CD14-positive monocyte (primary cell): ENCODE measurements around the gene HAUS2. TPM values are rescaled to one million over a fixed set of nuclear protein-coding genes. Genes with fewer than 3 reads are reported as not detected.

Experiments
- DNase-seq, 3 donors: peaks; one replicate each; pipeline ENCODE4 v3.0.0-alpha.2; 2011 to 2022
- H2AFZ ChIP-seq: 2 replicates; pipeline ENCODE4 v1.6.0; 2012; ENCODE audit warnings: mild to moderate bottlenecking, low read depth, low read length, inconsistent platforms; ENCODE audit not compliant: insufficient read depth, poor library complexity, severe bottlenecking
- H3K27ac ChIP-seq, 2 donors: 1 replicate in 1 of 2; 2 replicates in 1 of 2; pipeline ENCODE4 v1.5.1; 2012 to 2013; ENCODE audit warnings: low read length in 2 of 2, control low read depth in 1 of 2, inconsistent platforms in 1 of 2, low read depth in 1 of 2, mild to moderate bottlenecking in 1 of 2
- H3K27me3 ChIP-seq, 2 donors: one replicate each; pipeline versions ENCODE4 v1.6.0 to v1.6.1; 2011 to 2013; ENCODE audit warnings: low read length in 2 of 2; ENCODE audit not compliant: control insufficient read depth in 2 of 2, insufficient read depth in 2 of 2
- H3K36me3 ChIP-seq, 2 donors: replicated peaks in 1 of 2; 1 replicate in 1 of 2; 2 replicates in 1 of 2; pipeline versions ENCODE4 v1.5.1 to v1.6.1; 2012 to 2013; ENCODE audit warnings: low read length in 2 of 2, control low read depth in 1 of 2, inconsistent platforms in 1 of 2, mild to moderate bottlenecking in 1 of 2; ENCODE audit not compliant: insufficient read depth in 2 of 2, control insufficient read depth in 1 of 2
- H3K4me1 ChIP-seq, 2 donors: 1 replicate in 1 of 2; 2 replicates in 1 of 2; pipeline versions ENCODE4 v1.5.1 to v1.6.1; 2012 to 2013; ENCODE audit warnings: low read length in 2 of 2, control low read depth in 1 of 2, inconsistent platforms in 1 of 2, mild to moderate bottlenecking in 1 of 2, moderate library complexity in 1 of 2; ENCODE audit not compliant: insufficient read depth in 2 of 2, control insufficient read depth in 1 of 2
- H3K4me2 ChIP-seq: replicated peaks from 2 replicates; pipeline ENCODE3; 2012; ENCODE audit warnings: low read length, moderate library complexity, mild to moderate bottlenecking; ENCODE audit not compliant: poor library complexity, severe bottlenecking; ENCODE audit errors: extremely low read depth
- H3K4me3 ChIP-seq, 3 experiments: fragments of 200-600 bp in 1 of 3; sonication (generic) in 1 of 3; replicated peaks in 1 of 3; 1 replicate in 2 of 3; 2 replicates in 1 of 3; pipeline ENCODE4 v1.5.1; 2011 to 2013; ENCODE audit warnings: low read length in 3 of 3, mild to moderate bottlenecking in 3 of 3, control low read depth in 2 of 3, low read depth in 2 of 3, inconsistent platforms in 1 of 3, moderate library complexity in 1 of 3
- H3K79me2 ChIP-seq: 2 replicates; pipeline ENCODE4 v1.6.0; 2012; ENCODE audit warnings: mild to moderate bottlenecking, control low read depth, inconsistent platforms, low read length, moderate library complexity; ENCODE audit not compliant: insufficient read depth
- H3K9ac ChIP-seq: 2 replicates; pipeline ENCODE4 v1.6.0; 2017; ENCODE audit warnings: low read length, mild to moderate bottlenecking; ENCODE audit not compliant: insufficient read depth, poor library complexity, severe bottlenecking
- H3K9me3 ChIP-seq, 2 donors: replicated peaks in 1 of 2; 1 replicate in 1 of 2; 2 replicates in 1 of 2; pipeline versions ENCODE4 v1.5.1 to v1.6.1; 2012 to 2013; ENCODE audit warnings: low read length in 2 of 2, control low read depth in 1 of 2; ENCODE audit not compliant: control insufficient read depth in 1 of 2, insufficient read depth in 1 of 2
- H4K20me1 ChIP-seq: 2 replicates; pipeline ENCODE4 v1.6.0; 2012; ENCODE audit warnings: mild to moderate bottlenecking, low read length, control low read depth, moderate library complexity; ENCODE audit not compliant: insufficient read depth
- H3K27ac Mint-ChIP-seq, 7 donors: one replicate each; pipeline ENCODE4 v1.8.0; 2020; ENCODE audit warnings: mild to moderate bottlenecking in 7 of 7, mixed read lengths in 7 of 7, moderate library complexity in 6 of 7, inconsistent platforms in 2 of 7
- H3K27me3 Mint-ChIP-seq, 3 donors: one replicate each; pipeline ENCODE4 v1.8.0; 2021 to 2022; ENCODE audit warnings: low read depth in 3 of 3, mild to moderate bottlenecking in 3 of 3, mixed read lengths in 3 of 3, moderate library complexity in 3 of 3, inconsistent platforms in 1 of 3
- H3K36me3 Mint-ChIP-seq, 2 donors: one replicate each; pipeline ENCODE4 v1.8.0; 2020; ENCODE audit warnings: mixed read lengths in 2 of 2, inconsistent platforms in 1 of 2, mild to moderate bottlenecking in 1 of 2
- H3K4me1 Mint-ChIP-seq: one replicate; pipeline ENCODE4 v1.8.0; 2020; ENCODE audit warnings: mild to moderate bottlenecking, mixed read lengths
- H3K4me3 Mint-ChIP-seq, 2 donors: one replicate each; pipeline ENCODE4 v1.8.0; 2020; ENCODE audit warnings: mild to moderate bottlenecking in 2 of 2, mixed read lengths in 2 of 2, moderate library complexity in 1 of 2
- H3K9me3 Mint-ChIP-seq, 7 donors: one replicate each; pipeline ENCODE4 v1.8.0; 2020 to 2022; ENCODE audit warnings: mixed read lengths in 7 of 7, mild to moderate bottlenecking in 6 of 7, moderate library complexity in 6 of 7, inconsistent platforms in 2 of 7
- WGBS: methylation state at CpG from one replicate; pipeline ENCODE4 v1.1.5; 2013; ENCODE audit warnings: missing lambda C conversion rate; ENCODE audit not compliant: insufficient coverage; 5-methylcytosine and 5-hydroxymethylcytosine counted together
- intact Hi-C, 2 donors: fragments of 100-400 bp; cut with micrococcal nuclease; formaldehyde crosslinking; loops; one replicate each; pipeline versions ENCODE4 v1.15.0 to v1.15.1; 2023
- polyA plus RNA-seq, 3 donors: library from polyadenylated mRNA; depleted of rRNA in 1 of 3; unstranded in 2 of 3; stranded (reverse) in 1 of 3; fragments of 300-500 nt in 2 of 3; fragments of >200 nt in 1 of 3; fragmentation: Illumina TruSeq in 2 of 3; gene quantifications; 1 replicate in 2 of 3; 2 replicates in 1 of 3; pipeline ENCODE4 v1.2.3, GENCODE V29; 2012 to 2021
- TF ChIP-seq, protein P1 (sequence below): fragments of 200-600 bp; IDR thresholded peaks from one replicate; pipeline ENCODE4 v1.8.0; 2022; ENCODE audit warnings: antibody characterized with exemption, mild to moderate bottlenecking

HAUS2 gene
- polyA plus RNA-seq, 3 donors = 12.5 to 22.0 (median 15.9) TPM

DNA sequence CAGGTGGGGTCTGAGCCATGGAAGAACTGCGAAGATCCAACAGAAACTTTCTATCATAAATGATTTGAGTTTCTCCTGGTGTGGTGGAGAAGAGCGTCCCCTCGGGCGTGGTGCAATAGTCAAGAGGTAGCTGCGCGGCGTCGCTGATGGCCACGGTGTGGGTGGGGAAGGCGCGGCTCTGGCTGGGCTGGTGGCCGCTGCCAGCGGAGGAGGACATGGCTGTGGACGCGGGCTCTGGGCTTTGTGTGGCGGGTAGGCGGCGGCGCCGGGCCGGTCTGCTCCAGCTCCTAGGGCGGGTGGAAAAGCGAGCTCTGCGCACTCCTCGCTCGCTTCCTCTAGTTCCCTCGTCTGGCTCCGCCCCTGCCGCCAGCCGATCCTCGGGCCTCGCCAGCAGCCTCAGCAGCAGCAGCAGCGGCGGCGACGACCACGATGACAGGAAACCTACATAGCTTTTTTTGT, 32.7 kb downstream of the HAUS2 start:
- Histone ChIP-seq H4K20me1 (no peaks in the 10 kb centered on the region), H3K9ac (no peak overlapping the region), H3K4me3 (peak overlapping the region; percentile 26 to 75 (median 34)), H3K4me2 (peak overlapping the region; percentile 81), H3K9me3 (no peaks in the 10 kb centered on the region), H3K4me1 (peaks cover 13 to 16% of the 10 kb centered on the region in 2 donors), H3K27ac (no peak overlapping the region), H2AFZ (peak overlapping the region; percentile 91), H3K79me2 (no peaks in the 10 kb centered on the region), H3K36me3 (no peaks in the 10 kb centered on the region), H3K27me3 (peaks cover 17 to 31% of the 10 kb centered on the region in 2 donors)
- peaks cover 0 to under 1% (median 0%) of the 10 kb centered on the region in 7 donors for H3K9me3 Mint-ChIP-seq
- H3K4me3 Mint-ChIP-seq = peak overlapping the region; percentile 84 to 90
- intact Hi-C loops = no loop called here
- H3K27me3 Mint-ChIP-seq = peaks cover 43 to 59% (median 55%) of the 10 kb centered on the region in 3 donors
- H3K4me1 Mint-ChIP-seq = peaks cover 20% of the 10 kb centered on the region
- TF ChIP-seq, protein P1, sequence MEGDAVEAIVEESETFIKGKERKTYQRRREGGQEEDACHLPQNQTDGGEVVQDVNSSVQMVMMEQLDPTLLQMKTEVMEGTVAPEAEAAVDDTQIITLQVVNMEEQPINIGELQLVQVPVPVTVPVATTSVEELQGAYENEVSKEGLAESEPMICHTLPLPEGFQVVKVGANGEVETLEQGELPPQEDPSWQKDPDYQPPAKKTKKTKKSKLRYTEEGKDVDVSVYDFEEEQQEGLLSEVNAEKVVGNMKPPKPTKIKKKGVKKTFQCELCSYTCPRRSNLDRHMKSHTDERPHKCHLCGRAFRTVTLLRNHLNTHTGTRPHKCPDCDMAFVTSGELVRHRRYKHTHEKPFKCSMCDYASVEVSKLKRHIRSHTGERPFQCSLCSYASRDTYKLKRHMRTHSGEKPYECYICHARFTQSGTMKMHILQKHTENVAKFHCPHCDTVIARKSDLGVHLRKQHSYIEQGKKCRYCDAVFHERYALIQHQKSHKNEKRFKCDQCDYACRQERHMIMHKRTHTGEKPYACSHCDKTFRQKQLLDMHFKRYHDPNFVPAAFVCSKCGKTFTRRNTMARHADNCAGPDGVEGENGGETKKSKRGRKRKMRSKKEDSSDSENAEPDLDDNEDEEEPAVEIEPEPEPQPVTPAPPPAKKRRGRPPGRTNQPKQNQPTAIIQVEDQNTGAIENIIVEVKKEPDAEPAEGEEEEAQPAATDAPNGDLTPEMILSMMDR = no peak
- under 1% methylated on average over 27 of the region's 37 CpGs for WGBS
- H3K27ac Mint-ChIP-seq = peak overlapping the region in 1 of 7 donors; percentile 63
- H3K36me3 Mint-ChIP-seq = no peaks in the 10 kb centered on the region
- peak; percentile 62 to 75 (median 67) for DNase-seq

DNA sequence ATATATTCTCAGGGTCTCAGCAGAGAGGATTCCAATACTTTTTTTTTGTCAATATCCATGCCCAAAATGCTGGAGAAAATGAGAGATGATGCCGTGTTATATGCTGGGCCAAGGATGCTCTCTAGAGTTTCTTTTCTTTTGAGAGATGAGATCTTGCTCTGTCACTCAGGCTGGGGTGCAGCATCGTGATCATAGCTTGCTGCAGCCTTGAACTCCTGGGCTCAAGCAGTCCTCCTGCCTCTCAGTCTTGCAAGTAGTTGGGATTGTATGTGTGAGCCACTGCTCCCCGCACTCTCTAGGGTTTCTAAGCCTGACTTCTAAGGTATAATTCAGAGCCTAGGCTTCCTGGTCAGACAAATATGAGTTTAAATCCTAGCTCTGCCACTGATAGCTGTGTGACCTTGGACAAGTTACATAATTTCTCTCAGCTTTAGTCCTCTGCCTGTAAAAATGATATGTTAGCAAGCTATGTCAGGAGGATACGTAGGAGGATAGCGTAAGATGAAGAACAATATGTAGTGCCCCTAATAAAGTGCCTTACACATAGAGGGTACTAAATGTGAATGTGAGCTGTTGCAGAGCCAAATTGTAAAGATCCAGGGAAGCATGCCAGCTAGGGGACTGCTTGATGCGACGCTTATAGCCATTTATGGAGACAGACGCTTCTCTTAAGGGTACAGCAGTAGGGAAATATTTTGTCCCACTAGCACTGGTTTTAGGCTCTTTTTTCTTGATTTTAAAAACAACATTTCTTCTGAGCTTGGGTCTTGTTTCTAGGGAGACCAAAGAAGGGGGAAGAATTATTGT, 34.1 kb downstream of the HAUS2 start:
- Mint-ChIP-seq H3K36me3 (no peaks in the 10 kb centered on the region), H3K4me3 (no peak overlapping the region), H3K27me3 (peaks cover 30 to 45% (median 41%) of the 10 kb centered on the region in 3 donors), H3K4me1 (peaks cover 13% of the 10 kb centered on the region), H3K9me3 (no peaks in the 10 kb centered on the region), H3K27ac (no peak overlapping the region)
- H3K4me3 ChIP-seq = no peak overlapping the region
- H3K79me2 ChIP-seq = no peaks in the 10 kb centered on the region
- no peak overlapping the region for H3K9ac ChIP-seq
- no peaks in the 10 kb centered on the region for H3K9me3 ChIP-seq
- no peak overlapping the region for H2AFZ ChIP-seq
- H3K36me3 ChIP-seq = no peaks in the 10 kb centered on the region
- H3K4me1 ChIP-seq = peaks cover 11 to 13% of the 10 kb centered on the region in 2 donors
- H3K27me3 ChIP-seq = peaks cover 5 to 20% of the 10 kb centered on the region in 2 donors
- TF ChIP-seq, protein P1 = no peak
- no peak overlapping the region for H3K4me2 ChIP-seq
- DNase-seq = no peak
- 93% methylated on average over 4 of the region's 8 CpGs for WGBS
- no peaks in the 10 kb centered on the region for H4K20me1 ChIP-seq
- intact Hi-C loops = no loop called here
- no peak overlapping the region for H3K27ac ChIP-seq
